NK-92 (cell line): ENCODE data around the gene KDM4C.
"Not testable (repeated sequence)": the region's sequence is repeated elsewhere in the genome, so short reads cannot be mapped to it uniquely, and the experiment has no call there.

ENCODE experiments used
- DNase-seq: peaks from one replicate; lab custom pipeline; 2025; ENCODE audit not compliant: unreplicated experiment; lab: John Stamatoyannopoulos, UW

KDM4C gene

GRCh38 chr9:6764011-6764410 is 6.2 kb downstream of the KDM4C start:
- no peak for DNase-seq

GRCh38 chr9:6764523-6764922 is 6.8 kb downstream of the KDM4C start:
- DNase-seq = no peak

GRCh38 chr9:6764950-6765349 is 7.2 kb downstream of the KDM4C start:
- no peak for DNase-seq

GRCh38 chr9:6765396-6765795 is 7.6 kb downstream of the KDM4C start:
- DNase-seq = no peak

GRCh38 chr9:6766606-6767005 is 8.8 kb downstream of the KDM4C start:
- DNase-seq = no peak

GRCh38 chr9:6768587-6768986 is 10.8 kb downstream of the KDM4C start:
- not testable (repeated sequence) for DNase-seq

GRCh38 chr9:6771722-6772121 is 13.9 kb downstream of the KDM4C start:
- DNase-seq = no peak

GRCh38 chr9:6777213-6777902 is 19.6 kb downstream of the KDM4C start:
- DNase-seq = no peak

GRCh38 chr9:6779417-6780241 is 21.9 kb downstream of the KDM4C start:
- no peak for DNase-seq

- no peak for DNase-seq
Measured at GRCh38 chr9:6780690-6781089, 22.9 kb downstream of the KDM4C start.

GRCh38 chr9:6781476-6781875 is 23.7 kb downstream of the KDM4C start:
- DNase-seq = no peak

GRCh38 chr9:6782345-6782744 is 24.6 kb downstream of the KDM4C start:
- no peak for DNase-seq

GRCh38 chr9:6782981-6783380 is 25.2 kb downstream of the KDM4C start:
- no peak for DNase-seq

GRCh38 chr9:6783753-6784152 is 26.0 kb downstream of the KDM4C start:
- no peak for DNase-seq

GRCh38 chr9:6785682-6786081 is 27.9 kb downstream of the KDM4C start:
- DNase-seq = no peak

- DNase-seq = no peak
Measured at GRCh38 chr9:6787793-6788161, 30.0 kb downstream of the KDM4C start.

GRCh38 chr9:6788162-6789016 is 30.6 kb downstream of the KDM4C start:
- no peak for DNase-seq

- DNase-seq = not testable (repeated sequence)
Measured at GRCh38 chr9:6789017-6789338, 31.2 kb downstream of the KDM4C start.

GRCh38 chr9:6790866-6791265 is 33.1 kb downstream of the KDM4C start:
- no peak for DNase-seq

- DNase-seq = no peak
Measured at GRCh38 chr9:6793203-6793602, 35.4 kb downstream of the KDM4C start.

- no peak for DNase-seq
Measured at GRCh38 chr9:6794936-6795335, 37.2 kb downstream of the KDM4C start.

GRCh38 chr9:6802926-6803325 is 45.2 kb downstream of the KDM4C start:
- no peak for DNase-seq
